CD4-positive, alpha-beta memory T cell (primary cell): ENCODE results near the gene CADM2. TPM values are rescaled to one million over a fixed set of nuclear protein-coding genes. Genes with fewer than 3 reads are reported as not detected.
"Not testable (repeated sequence)": the region's sequence is repeated elsewhere in the genome, so short reads cannot be mapped to it uniquely, and the experiment has no call there.

ENCODE experiments used
- CTCF ChIA-PET: fragments of 350-600 bp; sonication (Branson Sonifier 250); formaldehyde crosslinking; loops from one replicate; lab custom pipeline; 2021; ENCODE audit warnings: inconsistent platforms; ENCODE audit not compliant: partially characterized antibody; lab: Charles Lee
- POLR2A ChIA-PET: fragments of 350-600 bp; sonication (Branson Sonifier 250); formaldehyde crosslinking; loops from one replicate; lab custom pipeline; 2021; ENCODE audit not compliant: partially characterized antibody; lab: Charles Lee
- DNase-seq, 5 donors: peaks; one replicate each; pipeline versions ENCODE4 v3.0.0 to v3.0.0-alpha.2; 2020 to 2022; ENCODE audit warnings: mixed read lengths in 1 of 5
- H3K27ac ChIP-seq: one replicate; pipeline ENCODE4 v1.7.0; 2013; ENCODE audit warnings: low read depth, low read length
- H3K27me3 ChIP-seq: 2 replicates; pipeline ENCODE4 v1.7.0; 2013; ENCODE audit warnings: mild to moderate bottlenecking, low read length, moderate library complexity; ENCODE audit not compliant: insufficient read depth
- H3K36me3 ChIP-seq: 2 replicates; pipeline ENCODE4 v1.7.0; 2013; ENCODE audit warnings: mild to moderate bottlenecking, low read length, moderate library complexity; ENCODE audit not compliant: insufficient read depth
- H3K4me1 ChIP-seq: 2 replicates; pipeline ENCODE4 v1.7.0; 2013; ENCODE audit warnings: mild to moderate bottlenecking, low read length, moderate library complexity; ENCODE audit not compliant: insufficient read depth
- H3K4me3 ChIP-seq, 2 donors: one replicate each; pipeline ENCODE4 v1.7.0; 2013; ENCODE audit warnings: low read length in 2 of 2, mild to moderate bottlenecking in 1 of 2
- H3K9me3 ChIP-seq, 2 donors: one replicate each; pipeline ENCODE4 v1.7.0; 2013; ENCODE audit warnings: low read length in 2 of 2, control low read depth in 1 of 2; ENCODE audit not compliant: control insufficient read depth in 1 of 2
- H3K27ac Mint-ChIP-seq, 7 donors: one replicate each; pipeline ENCODE4 v1.8.0; 2020 to 2021; ENCODE audit warnings: mixed read lengths in 7 of 7, mild to moderate bottlenecking in 6 of 7, inconsistent platforms in 3 of 7, moderate library complexity in 3 of 7
- H3K27me3 Mint-ChIP-seq, 2 donors: one replicate each; pipeline ENCODE4 v1.8.0; 2020 to 2021; ENCODE audit warnings: mixed read lengths in 2 of 2
- H3K36me3 Mint-ChIP-seq, 2 donors: one replicate each; pipeline ENCODE4 v1.8.0; 2020 to 2021; ENCODE audit warnings: mixed read lengths in 2 of 2, inconsistent platforms in 1 of 2, mild to moderate bottlenecking in 1 of 2
- H3K4me1 Mint-ChIP-seq, 4 donors: one replicate each; pipeline ENCODE4 v1.8.0; 2020 to 2021; ENCODE audit warnings: mixed read lengths in 4 of 4, mild to moderate bottlenecking in 1 of 4
- H3K4me3 Mint-ChIP-seq, 8 donors: one replicate each; pipeline ENCODE4 v1.8.0; 2020 to 2021; ENCODE audit warnings: mixed read lengths in 8 of 8, mild to moderate bottlenecking in 7 of 8, moderate library complexity in 6 of 8, inconsistent platforms in 3 of 8
- H3K9me3 Mint-ChIP-seq, 8 donors: one replicate each; pipeline ENCODE4 v1.8.0; 2020 to 2021; ENCODE audit warnings: mixed read lengths in 8 of 8, mild to moderate bottlenecking in 5 of 8, inconsistent platforms in 3 of 8, moderate library complexity in 1 of 8
- intact Hi-C: fragments of 100-400 bp; cut with micrococcal nuclease; formaldehyde crosslinking; loops from one replicate; pipeline ENCODE4 v1.15.1; 2023
- polyA plus RNA-seq, 2 donors: library from polyadenylated mRNA; unstranded; fragments of 300-500 nt; fragmentation: Illumina TruSeq; gene quantifications; one replicate each; pipeline ENCODE4 v1.2.3, GENCODE V29; 2021
- total RNA-seq, 2 experiments: library from RNA; stranded (reverse); gene quantifications; one replicate each; pipeline ENCODE4 v1.2.3, GENCODE V29; 2021

CADM2 gene
- total and polyA plus RNA-seq, 4 experiments from 2014 or later = 0.21 to 0.38 TPM; not detected in 2

GRCh38 chr3:85691196-85691595 is 732.4 kb downstream of the CADM2 start:
- Mint-ChIP-seq H3K4me1 (no peaks in the 10 kb centered on the region), H3K9me3 (peaks cover 2 to 7% (median 5%) of the 10 kb centered on the region in 8 donors), H3K27me3 (no peaks in the 10 kb centered on the region), H3K27ac (no peak overlapping the region), H3K36me3 (no peaks in the 10 kb centered on the region), H3K4me3 (no peak overlapping the region)
- H3K9me3 ChIP-seq = no peaks in the 10 kb centered on the region
- H3K27ac ChIP-seq = no peak overlapping the region
- H3K4me3 ChIP-seq = no peak overlapping the region
- intact Hi-C loops = no loop called here
- CTCF ChIA-PET = no interaction called here
- H3K4me1 ChIP-seq = no peaks in the 10 kb centered on the region
- H3K27me3 ChIP-seq = no peaks in the 10 kb centered on the region
- H3K36me3 ChIP-seq = no peaks in the 10 kb centered on the region
- POLR2A ChIA-PET = no interaction called here
- DNase-seq = no peak

- no peaks in the 10 kb centered on the region for H3K36me3 ChIP-seq
- H3K36me3 Mint-ChIP-seq = no peaks in the 10 kb centered on the region
- intact Hi-C loops = no loop called here
- no peaks in the 10 kb centered on the region for H3K9me3 ChIP-seq
- H3K27ac Mint-ChIP-seq = no peak overlapping the region
- no peak overlapping the region for H3K4me3 Mint-ChIP-seq
- H3K4me1 ChIP-seq = no peaks in the 10 kb centered on the region
- peaks cover 2 to 16% (median 10%) of the 10 kb centered on the region in 8 donors for H3K9me3 Mint-ChIP-seq
- CTCF ChIA-PET = no interaction called here
- no peak for DNase-seq
- no peaks in the 10 kb centered on the region for H3K27me3 Mint-ChIP-seq
- POLR2A ChIA-PET = no interaction called here
- H3K27ac ChIP-seq = no peak overlapping the region
- H3K4me3 ChIP-seq = no peak overlapping the region
- no peaks in the 10 kb centered on the region for H3K27me3 ChIP-seq
- H3K4me1 Mint-ChIP-seq = no peaks in the 10 kb centered on the region
These were observed 738.4 kb downstream of the CADM2 start for GRCh38 chr3:85697156-85697555.

- H3K9me3 Mint-ChIP-seq = peaks cover 0 to 13% (median 5%) of the 10 kb centered on the region in 8 donors
- H3K4me3 Mint-ChIP-seq = no peak overlapping the region
These were observed 747.3 kb downstream of the CADM2 start for GRCh38 chr3:85706130-85706529.

GRCh38 chr3:85708325-85708724 is 749.5 kb downstream of the CADM2 start:
- H3K4me3 ChIP-seq, H3K4me1 ChIP-seq, H3K36me3 ChIP-seq, intact Hi-C loops, H3K27me3 ChIP-seq, H3K27me3 Mint-ChIP-seq, H3K9me3 Mint-ChIP-seq, H3K27ac Mint-ChIP-seq, DNase-seq, H3K4me3 Mint-ChIP-seq, CTCF ChIA-PET, H3K36me3 Mint-ChIP-seq, H3K27ac ChIP-seq, H3K4me1 Mint-ChIP-seq, H3K9me3 ChIP-seq, POLR2A ChIA-PET: not testable (repeated sequence)

More at GRCh38 chr3:85706130-85706529, 747.3 kb downstream of the CADM2 start:
- no peaks in the 10 kb centered on the region for H3K27me3 Mint-ChIP-seq
- no peak overlapping the region for H3K4me3 ChIP-seq
- H3K36me3 ChIP-seq = no peaks in the 10 kb centered on the region
- ChIA-PET CTCF (no interaction called here), POLR2A (no interaction called here)
- intact Hi-C loops = no loop called here
- H3K9me3 ChIP-seq = no peaks in the 10 kb centered on the region
- DNase-seq = no peak
- H3K27me3 ChIP-seq = no peaks in the 10 kb centered on the region
- no peaks in the 10 kb centered on the region for H3K4me1 ChIP-seq
- no peak overlapping the region for H3K27ac Mint-ChIP-seq
- H3K27ac ChIP-seq = no peak overlapping the region
- no peaks in the 10 kb centered on the region for H3K4me1 Mint-ChIP-seq
- no peaks in the 10 kb centered on the region for H3K36me3 Mint-ChIP-seq

- ChIA-PET POLR2A (no interaction called here), CTCF (no interaction called here)
- Histone ChIP-seq H3K27ac (no peak overlapping the region), H3K4me1 (no peaks in the 10 kb centered on the region), H3K36me3 (no peaks in the 10 kb centered on the region), H3K27me3 (no peaks in the 10 kb centered on the region), H3K9me3 (no peaks in the 10 kb centered on the region), H3K4me3 (no peak overlapping the region)
- peaks cover 0 to 10% (median 4%) of the 10 kb centered on the region in 8 donors for H3K9me3 Mint-ChIP-seq
- no peak overlapping the region for H3K4me3 Mint-ChIP-seq
- H3K36me3 Mint-ChIP-seq = no peaks in the 10 kb centered on the region
- no peak for DNase-seq
- intact Hi-C loops = no loop called here
- no peak overlapping the region for H3K27ac Mint-ChIP-seq
- no peaks in the 10 kb centered on the region for H3K27me3 Mint-ChIP-seq
- no peaks in the 10 kb centered on the region for H3K4me1 Mint-ChIP-seq
These were observed 750.6 kb downstream of the CADM2 start for GRCh38 chr3:85709346-85709892.

- no peaks in the 10 kb centered on the region for H3K36me3 ChIP-seq
- Mint-ChIP-seq H3K27ac (no peak overlapping the region), H3K4me1 (no peaks in the 10 kb centered on the region), H3K4me3 (no peak overlapping the region), H3K27me3 (no peaks in the 10 kb centered on the region), H3K36me3 (no peaks in the 10 kb centered on the region), H3K9me3 (peaks cover 1 to 12% (median 6%) of the 10 kb centered on the region in 8 donors)
- no peak overlapping the region for H3K27ac ChIP-seq
- H3K9me3 ChIP-seq = no peaks in the 10 kb centered on the region
- DNase-seq = no peak
- H3K4me3 ChIP-seq = no peak overlapping the region
- ChIA-PET POLR2A (no interaction called here), CTCF (no interaction called here)
- no peaks in the 10 kb centered on the region for H3K27me3 ChIP-seq
- intact Hi-C loops = no loop called here
- no peaks in the 10 kb centered on the region for H3K4me1 ChIP-seq
These were observed 751.7 kb downstream of the CADM2 start for GRCh38 chr3:85710490-85710889.

- H3K9me3 ChIP-seq = no peaks in the 10 kb centered on the region
- no peaks in the 10 kb centered on the region for H3K27me3 Mint-ChIP-seq
- no peaks in the 10 kb centered on the region for H3K36me3 ChIP-seq
- no peaks in the 10 kb centered on the region for H3K27me3 ChIP-seq
- H3K4me1 Mint-ChIP-seq = no peaks in the 10 kb centered on the region
- no peak for DNase-seq
- H3K27ac Mint-ChIP-seq = no peak overlapping the region
- H3K4me1 ChIP-seq = no peaks in the 10 kb centered on the region
- no peak overlapping the region for H3K4me3 Mint-ChIP-seq
- no peak overlapping the region for H3K27ac ChIP-seq
- ChIA-PET POLR2A (no interaction called here), CTCF (no interaction called here)
- no peaks in the 10 kb centered on the region for H3K36me3 Mint-ChIP-seq
- intact Hi-C loops = no loop called here
- no peak overlapping the region for H3K4me3 ChIP-seq
- peaks cover 0 to 20% (median 6%) of the 10 kb centered on the region in 8 donors for H3K9me3 Mint-ChIP-seq
These were observed 762.8 kb downstream of the CADM2 start for GRCh38 chr3:85721409-85722145.
